Neural progenitor cell (in vitro differentiated cells): ENCODE data around the gene CEP89.
"Not testable (repeated sequence)": the region's sequence is repeated elsewhere in the genome, so short reads cannot be mapped to it uniquely, and the experiment has no call there.

ENCODE experiments used
- CTCF ChIP-seq: fragments of 200-600 bp; sonication (generic); IDR thresholded peaks from 2 replicates; pipeline ENCODE4 v1.5.1; 2017; ENCODE audit warnings: antibody characterized with exemption, mild to moderate bottlenecking
- EZH2phosphoT487 ChIP-seq: fragments of 200-600 bp; sonication (generic); IDR thresholded peaks from 2 replicates; pipeline ENCODE4 v1.6.1; 2017; ENCODE audit warnings: antibody characterized with exemption

- TF ChIP-seq CTCF, EZH2phosphoT487: not testable (repeated sequence)
Measured at GRCh38 chr19:32867436-32867835, 104.3 kb downstream of the CEP89 start.
